Endodermal cell (in vitro differentiated cells): ENCODE results near the gene IGFBP4. TPM values are rescaled to one million over a fixed set of nuclear protein-coding genes. Genes with fewer than 3 reads are reported as not detected.

ENCODE experiments used
- DNase-seq: peaks from one replicate; pipeline ENCODE4 v3.0.0-alpha.2; 2017
- H3K27ac ChIP-seq: 2 replicates; pipeline ENCODE4 v1.5.1; 2013; ENCODE audit warnings: mild to moderate bottlenecking, low read depth, low read length, moderate library complexity
- H3K27me3 ChIP-seq: 2 replicates; pipeline ENCODE4 v1.6.1; 2013; ENCODE audit warnings: mild to moderate bottlenecking, low read length, moderate library complexity; ENCODE audit not compliant: insufficient read depth, control insufficient read depth, poor library complexity, severe bottlenecking
- H3K36me3 ChIP-seq: 2 replicates; pipeline ENCODE4 v1.7.0; 2013; ENCODE audit warnings: mild to moderate bottlenecking, low read length, moderate library complexity; ENCODE audit not compliant: control insufficient read depth, insufficient read depth
- H3K4me1 ChIP-seq: one replicate; pipeline ENCODE4 v1.7.0; 2013; ENCODE audit warnings: low read length; ENCODE audit not compliant: control insufficient read depth, insufficient read depth
- H3K4me3 ChIP-seq: 2 replicates; pipeline ENCODE4 v1.5.1; 2013; ENCODE audit warnings: mild to moderate bottlenecking, low read length, moderate library complexity
- H3K9ac ChIP-seq: 2 replicates; pipeline ENCODE4 v1.6.1; 2013; ENCODE audit warnings: mild to moderate bottlenecking, low read length, moderate library complexity; ENCODE audit not compliant: poor library complexity, severe bottlenecking; ENCODE audit errors: extremely low read depth
- H3K9me3 ChIP-seq: 2 replicates; pipeline ENCODE4 v1.6.1; 2013; ENCODE audit warnings: mild to moderate bottlenecking, low read length, moderate library complexity; ENCODE audit not compliant: control insufficient read depth
- H3K27ac Mint-ChIP-seq: 2 replicates; pipeline ENCODE4 v1.8.0; 2020; ENCODE audit warnings: mixed read lengths
- H3K27me3 Mint-ChIP-seq: 2 replicates; pipeline ENCODE4 v1.8.0; 2021; ENCODE audit warnings: mild to moderate bottlenecking, mixed read lengths; ENCODE audit not compliant: insufficient read depth
- H3K36me3 Mint-ChIP-seq: 2 replicates; pipeline ENCODE4 v1.8.0; 2020; ENCODE audit warnings: low read depth, mixed read lengths
- H3K4me1 Mint-ChIP-seq: 2 replicates; pipeline ENCODE4 v1.8.0; 2020; ENCODE audit warnings: mixed read lengths
- H3K4me3 Mint-ChIP-seq: 2 replicates; pipeline ENCODE4 v1.8.0; 2020; ENCODE audit warnings: mild to moderate bottlenecking, moderate library complexity, mixed read lengths
- H3K9me3 Mint-ChIP-seq: 2 replicates; pipeline ENCODE4 v1.8.0; 2020; ENCODE audit warnings: mild to moderate bottlenecking, mixed read lengths
- WGBS, 2 experiments: methylation state at CpG; one replicate each; pipeline versions ENCODE4 v1.1.5 to v1.1.7; 2013; ENCODE audit warnings: missing lambda C conversion rate in 2 of 2, mixed read lengths in 1 of 2; ENCODE audit not compliant: insufficient coverage in 1 of 2, insufficient read length in 1 of 2; 5-methylcytosine and 5-hydroxymethylcytosine counted together
- total RNA-seq, 2 donors: library from RNA; stranded (reverse); fragmentation: NEBNext Ultra II Directional in 1 of 2; extraction: Animal tissue kit (Norgen Biotek cat#: 25700) in 1 of 2; gene quantifications; 2 replicates in 1 of 2; 3 replicates in 1 of 2; pipeline ENCODE4 v1.2.1, GENCODE V29; 2021
- TF ChIP-seq, protein P1 (sequence below): fragments of 200-600 bp; sonication (generic); conservative IDR thresholded peaks from 2 replicates; pipeline ENCODE4 v1.5.0; 2021; ENCODE audit warnings: antibody characterized with exemption, mild to moderate bottlenecking

IGFBP4 gene
- total RNA-seq, 2 donors from 2014 or later: 58.3 to 69.0 TPM

DNA sequence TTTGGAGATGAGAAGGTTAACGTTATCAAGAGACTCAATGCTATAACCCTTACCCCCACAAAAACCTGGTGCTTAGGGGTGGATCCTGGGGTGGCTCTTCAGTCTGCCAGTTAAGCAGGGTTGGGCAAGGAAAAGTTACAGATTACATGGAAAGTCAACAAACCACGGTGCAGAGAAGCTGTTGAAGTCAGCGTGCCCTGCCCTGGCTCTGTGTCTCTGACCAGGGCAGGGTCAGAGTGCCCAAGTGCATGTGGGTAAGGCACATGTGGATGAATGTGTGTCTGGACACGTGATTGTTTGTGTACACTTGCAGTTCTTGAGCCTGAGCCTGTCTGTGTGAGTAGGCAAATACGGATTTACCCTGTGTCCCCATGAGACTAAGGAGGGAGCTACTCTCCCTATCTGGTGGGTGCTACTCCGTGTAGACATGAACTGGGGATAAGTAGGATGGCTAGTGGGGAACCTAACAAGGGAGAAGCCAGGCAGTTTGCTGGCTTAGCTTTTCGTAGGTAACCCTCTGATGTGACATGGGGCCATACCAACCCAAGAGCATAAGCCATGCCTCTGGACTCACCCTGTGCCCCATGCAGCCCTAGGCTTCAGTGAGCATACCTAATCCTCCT, 5.5 kb downstream of the IGFBP4 start:
- H3K4me3 Mint-ChIP-seq: no peak overlapping the region

DNA sequence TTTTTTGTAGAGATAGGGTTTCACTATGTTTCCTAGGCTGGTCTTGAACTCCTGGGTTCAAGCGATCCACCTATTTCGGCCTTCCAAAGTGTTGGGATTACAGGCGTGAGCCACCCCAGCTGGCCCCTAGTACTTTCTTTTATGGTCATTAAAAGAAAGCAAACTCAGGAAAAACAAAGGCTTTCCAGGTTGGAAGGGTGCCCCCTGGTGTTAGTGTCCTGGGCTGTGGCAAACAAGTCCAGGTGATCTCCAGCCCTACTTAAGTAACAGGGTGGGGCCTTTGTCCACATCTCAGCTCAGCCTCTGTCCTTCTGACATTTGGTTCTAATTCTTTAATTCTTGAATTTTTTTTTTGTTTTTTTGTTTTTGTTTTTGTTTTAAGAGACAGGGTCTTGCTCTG, 6.9 kb downstream of the IGFBP4 start:
- Histone ChIP-seq H3K9ac (no peak overlapping the region), H3K27me3 (no peaks in the 10 kb centered on the region), H3K27ac (no peak overlapping the region), H3K9me3 (no peaks in the 10 kb centered on the region), H3K36me3 (no peaks in the 10 kb centered on the region), H3K4me3 (no peak overlapping the region), H3K4me1 (no peaks in the 10 kb centered on the region)
- TF ChIP-seq, protein P1, sequence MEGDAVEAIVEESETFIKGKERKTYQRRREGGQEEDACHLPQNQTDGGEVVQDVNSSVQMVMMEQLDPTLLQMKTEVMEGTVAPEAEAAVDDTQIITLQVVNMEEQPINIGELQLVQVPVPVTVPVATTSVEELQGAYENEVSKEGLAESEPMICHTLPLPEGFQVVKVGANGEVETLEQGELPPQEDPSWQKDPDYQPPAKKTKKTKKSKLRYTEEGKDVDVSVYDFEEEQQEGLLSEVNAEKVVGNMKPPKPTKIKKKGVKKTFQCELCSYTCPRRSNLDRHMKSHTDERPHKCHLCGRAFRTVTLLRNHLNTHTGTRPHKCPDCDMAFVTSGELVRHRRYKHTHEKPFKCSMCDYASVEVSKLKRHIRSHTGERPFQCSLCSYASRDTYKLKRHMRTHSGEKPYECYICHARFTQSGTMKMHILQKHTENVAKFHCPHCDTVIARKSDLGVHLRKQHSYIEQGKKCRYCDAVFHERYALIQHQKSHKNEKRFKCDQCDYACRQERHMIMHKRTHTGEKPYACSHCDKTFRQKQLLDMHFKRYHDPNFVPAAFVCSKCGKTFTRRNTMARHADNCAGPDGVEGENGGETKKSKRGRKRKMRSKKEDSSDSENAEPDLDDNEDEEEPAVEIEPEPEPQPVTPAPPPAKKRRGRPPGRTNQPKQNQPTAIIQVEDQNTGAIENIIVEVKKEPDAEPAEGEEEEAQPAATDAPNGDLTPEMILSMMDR: peak; percentile 82
- no peak overlapping the region for H3K27ac Mint-ChIP-seq
- H3K9me3 Mint-ChIP-seq: no peaks in the 10 kb centered on the region
- H3K4me1 Mint-ChIP-seq: peaks cover 10% of the 10 kb centered on the region
- H3K36me3 Mint-ChIP-seq: peaks cover 23% of the 10 kb centered on the region
- peak; percentile 92 for DNase-seq
- H3K27me3 Mint-ChIP-seq: no peaks in the 10 kb centered on the region
- no peak overlapping the region for H3K4me3 Mint-ChIP-seq
- WGBS, 2 experiments: 88 to 90% methylated on average over 3 of the region's 3 CpGs

More for the DNA sequence above, 5.5 kb downstream of the IGFBP4 start:
- H3K36me3 Mint-ChIP-seq: peaks cover 12% of the 10 kb centered on the region
- Histone ChIP-seq H3K4me1 (no peaks in the 10 kb centered on the region), H3K27ac (no peak overlapping the region), H3K36me3 (no peaks in the 10 kb centered on the region), H3K9me3 (no peaks in the 10 kb centered on the region), H3K9ac (no peak overlapping the region), H3K27me3 (no peaks in the 10 kb centered on the region), H3K4me3 (no peak overlapping the region)
- WGBS, 2 experiments: 93 to 100% methylated on average over 6 to 7 of the region's 7 CpGs
- peaks cover 22% of the 10 kb centered on the region for H3K4me1 Mint-ChIP-seq
- DNase-seq: no peak
- H3K27ac Mint-ChIP-seq: no peak overlapping the region
- H3K27me3 Mint-ChIP-seq: peaks cover 5% of the 10 kb centered on the region
- TF ChIP-seq, protein P1: no peak
- H3K9me3 Mint-ChIP-seq: no peaks in the 10 kb centered on the region

DNA sequence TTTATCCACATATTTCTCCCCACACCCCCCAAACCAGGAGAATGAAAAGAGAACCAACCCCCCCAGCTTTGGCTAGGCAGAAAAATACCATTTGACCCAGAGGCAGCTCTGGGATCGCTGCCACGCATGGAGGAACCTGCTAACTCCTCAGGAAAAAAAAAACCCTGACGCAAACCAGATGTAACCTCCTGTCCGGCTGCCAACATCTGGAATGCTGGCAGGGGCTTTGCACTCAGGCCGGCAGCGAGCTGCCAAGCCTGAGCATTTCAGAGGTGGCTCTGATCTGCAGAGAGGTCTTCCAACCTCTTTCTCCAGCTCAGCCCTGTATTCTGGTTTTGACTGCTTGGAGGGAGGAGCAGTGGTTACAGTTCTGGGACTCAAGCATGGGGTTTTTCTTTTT, 8.2 kb downstream of the IGFBP4 start:
- Mint-ChIP-seq H3K4me3 (no peak overlapping the region), H3K27ac (no peak overlapping the region), H3K36me3 (peaks cover 29% of the 10 kb centered on the region), H3K4me1 (peaks cover 5% of the 10 kb centered on the region), H3K27me3 (no peaks in the 10 kb centered on the region), H3K9me3 (no peaks in the 10 kb centered on the region)
- 92 to 98% methylated on average over 2 to 6 of the region's 6 CpGs for WGBS, 2 experiments
- Histone ChIP-seq H3K36me3 (no peaks in the 10 kb centered on the region), H3K9me3 (no peaks in the 10 kb centered on the region), H3K4me1 (no peaks in the 10 kb centered on the region), H3K27me3 (no peaks in the 10 kb centered on the region), H3K4me3 (no peak overlapping the region), H3K27ac (no peak overlapping the region), H3K9ac (no peak overlapping the region)
- no peak for DNase-seq
- TF ChIP-seq, protein P1: no peak
